ENCODE measurements around the gene NOC4L.
"Not testable (repeated sequence)": the region's sequence is repeated elsewhere in the genome, so short reads cannot be mapped to it uniquely, and the experiment has no call there.

NOC4L gene

GRCh38 chr12:132144810-132145168 lies 532 bp downstream of the NOC4L start:
- no peak for DNase-seq

- no peak for DNase-seq
These were observed 1.1 kb downstream of the NOC4L start for GRCh38 chr12:132145334-132145733.

- DNase-seq = no peak
These were observed 1.8 kb downstream of the NOC4L start for GRCh38 chr12:132146098-132146497.

GRCh38 chr12:132146772-132147422 lies 2.6 kb downstream of the NOC4L start:
- no peak for DNase-seq

- DNase-seq = no peak
These were observed 3.4 kb downstream of the NOC4L start for GRCh38 chr12:132147423-132148367.

GRCh38 chr12:132148368-132149045 lies 4.2 kb downstream of the NOC4L start:
- DNase-seq = no peak

- DNase-seq = not testable (repeated sequence)
These were observed 5.3 kb downstream of the NOC4L start for GRCh38 chr12:132149526-132149925.

GRCh38 chr12:132150780-132151144 lies 6.5 kb downstream of the NOC4L start:
- no peak for DNase-seq

GRCh38 chr12:132151145-132151765 lies 7.0 kb downstream of the NOC4L start:
- DNase-seq = no peak

GRCh38 chr12:132151766-132152410 lies 7.6 kb downstream of the NOC4L start:
- no peak for DNase-seq

GRCh38 chr12:132152411-132152821 lies 8.2 kb downstream of the NOC4L start:
- DNase-seq = no peak

GRCh38 chr12:132152953-132153352 lies 8.7 kb downstream of the NOC4L start:
- no peak for DNase-seq

- peak; percentile 59 for DNase-seq
These were observed 9.5 kb downstream of the NOC4L start for GRCh38 chr12:132153501-132154340.

GRCh38 chr12:132154341-132154761 lies 10.1 kb downstream of the NOC4L start:
- no peak for DNase-seq

GRCh38 chr12:132154941-132155770 lies 10.9 kb downstream of the NOC4L start:
- DNase-seq = no peak

- no peak for DNase-seq
These were observed 11.7 kb downstream of the NOC4L start for GRCh38 chr12:132155771-132156572.

- no peak for DNase-seq
These were observed 12.5 kb downstream of the NOC4L start for GRCh38 chr12:132156573-132157325.

- DNase-seq = no peak
These were observed 13.6 kb downstream of the NOC4L start for GRCh38 chr12:132157733-132158409.

Measured in stimulated activated naive CD4-positive, alpha-beta T cell treated with Interleukin-2 at 50 U/mL for 16 hours (primary cell).